Esophagus muscularis mucosa (tissue), 4 donors: ENCODE measurements around the gene CCDC112.

Experiments used
- EP300 ChIP-seq: sonication (generic); formaldehyde crosslinking; IDR thresholded peaks from one replicate; pipeline ENCODE4 v1.6.1; 2017; ENCODE audit warnings: antibody characterized with exemption
- POLR2A ChIP-seq: fragments of 450-650 bp; IDR thresholded peaks from one replicate; pipeline ENCODE4 v1.6.1; 2017; ENCODE audit warnings: antibody characterized with exemption, moderate library complexity, mild to moderate bottlenecking, low read depth
- POLR2AphosphoS5 ChIP-seq, 2 donors: sonication (generic); formaldehyde crosslinking; IDR thresholded peaks; one replicate each; pipeline ENCODE4 v1.6.1; 2017; ENCODE audit warnings: antibody characterized with exemption in 2 of 2
- TF ChIP-seq, protein P1 (sequence below), 3 experiments: fragments of 200-600 bp in 2 of 3; fragments of 450-650 bp in 1 of 3; sonication (generic) in 2 of 3; IDR thresholded peaks; one replicate each; pipeline ENCODE4 v1.5.1; 2017 to 2019; ENCODE audit warnings: antibody characterized with exemption in 3 of 3, mild to moderate bottlenecking in 2 of 3, moderate library complexity in 1 of 3

DNA sequence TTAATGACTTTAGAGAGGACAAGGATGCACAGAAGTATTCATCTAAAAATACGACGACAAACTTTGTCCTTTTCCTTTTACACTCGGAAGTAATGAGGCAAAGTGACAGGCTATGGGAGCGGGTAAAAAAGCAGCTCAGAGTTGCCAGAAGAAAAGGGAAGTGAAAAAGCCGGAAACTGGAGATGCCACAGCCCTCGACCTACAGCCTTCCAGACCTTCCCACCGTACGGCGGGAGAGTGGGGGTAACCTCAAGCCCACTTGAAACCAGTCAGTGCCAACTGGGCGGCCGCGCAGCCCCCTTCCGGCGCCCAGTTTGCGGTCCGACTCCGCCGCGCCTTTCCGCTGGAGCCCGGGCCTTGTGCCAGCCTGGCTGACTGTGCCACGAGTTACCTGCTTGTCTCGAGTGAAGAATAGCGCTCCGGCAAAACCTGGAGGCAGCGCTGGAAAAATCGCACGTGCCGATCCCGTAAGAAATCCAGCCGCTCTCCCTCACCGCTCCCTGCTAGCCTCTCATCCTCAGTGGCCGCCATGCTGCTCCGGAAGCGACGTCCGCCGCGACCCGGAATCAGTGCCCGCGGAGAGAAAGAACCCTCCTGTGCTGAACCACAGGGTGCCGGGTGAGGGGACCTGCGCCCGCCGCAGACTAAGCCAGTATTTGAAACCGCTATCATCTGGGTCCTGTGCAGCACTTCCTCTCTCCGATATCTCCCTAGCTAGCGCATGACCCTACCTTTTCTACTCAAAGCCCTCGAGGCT is 34.0 kb downstream of the CCDC112 start, which contains the start of gene PGGT1B:
- TF ChIP-seq, protein P1, sequence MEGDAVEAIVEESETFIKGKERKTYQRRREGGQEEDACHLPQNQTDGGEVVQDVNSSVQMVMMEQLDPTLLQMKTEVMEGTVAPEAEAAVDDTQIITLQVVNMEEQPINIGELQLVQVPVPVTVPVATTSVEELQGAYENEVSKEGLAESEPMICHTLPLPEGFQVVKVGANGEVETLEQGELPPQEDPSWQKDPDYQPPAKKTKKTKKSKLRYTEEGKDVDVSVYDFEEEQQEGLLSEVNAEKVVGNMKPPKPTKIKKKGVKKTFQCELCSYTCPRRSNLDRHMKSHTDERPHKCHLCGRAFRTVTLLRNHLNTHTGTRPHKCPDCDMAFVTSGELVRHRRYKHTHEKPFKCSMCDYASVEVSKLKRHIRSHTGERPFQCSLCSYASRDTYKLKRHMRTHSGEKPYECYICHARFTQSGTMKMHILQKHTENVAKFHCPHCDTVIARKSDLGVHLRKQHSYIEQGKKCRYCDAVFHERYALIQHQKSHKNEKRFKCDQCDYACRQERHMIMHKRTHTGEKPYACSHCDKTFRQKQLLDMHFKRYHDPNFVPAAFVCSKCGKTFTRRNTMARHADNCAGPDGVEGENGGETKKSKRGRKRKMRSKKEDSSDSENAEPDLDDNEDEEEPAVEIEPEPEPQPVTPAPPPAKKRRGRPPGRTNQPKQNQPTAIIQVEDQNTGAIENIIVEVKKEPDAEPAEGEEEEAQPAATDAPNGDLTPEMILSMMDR (IDR thresholded peaks at IDR 0.05) = no peak
- TF ChIP-seq POLR2AphosphoS5 (IDR thresholded peaks at IDR 0.05) = peak; percentile 72 to 75
- TF ChIP-seq POLR2A = no peak
- TF ChIP-seq EP300 = no peak
